Thyroid gland (tissue), 4 donors: Measurements from ENCODE around the gene SLC35B3. TPM values are rescaled to one million over a fixed set of nuclear protein-coding genes. Genes with fewer than 3 reads are reported as not detected.
"Not testable (repeated sequence)": the region's sequence is repeated elsewhere in the genome, so short reads cannot be mapped to it uniquely, and the experiment has no call there.

Experiments
- DNase-seq, 2 donors: peaks; one replicate each; pipeline ENCODE4 v3.0.0-alpha.2; 2019
- H3K27ac ChIP-seq, 3 donors: fragments of 200-600 bp; sonication (generic); 1 replicate in 2 of 3; 2 replicates in 1 of 3; pipeline ENCODE4 v1.5.1; 2016 to 2019; ENCODE audit warnings: mild to moderate bottlenecking in 1 of 3, moderate library complexity in 1 of 3
- H3K27me3 ChIP-seq: fragments of 200-600 bp; sonication (generic); one replicate; pipeline ENCODE4 v1.5.1; 2019
- H3K36me3 ChIP-seq, 2 donors: fragments of 200-600 bp; sonication (generic); one replicate each; pipeline ENCODE4 v1.5.1; 2016 to 2019
- H3K4me1 ChIP-seq, 2 donors: fragments of 200-600 bp; sonication (generic); one replicate each; pipeline ENCODE4 v1.5.1; 2017 to 2019
- H3K4me3 ChIP-seq, 3 donors: fragments of 200-600 bp; sonication (generic); replicated peaks in 1 of 3; 1 replicate in 2 of 3; 2 replicates in 1 of 3; pipeline ENCODE4 v1.5.1; 2016; ENCODE audit warnings: mild to moderate bottlenecking in 1 of 3
- H3K9me3 ChIP-seq: fragments of 200-600 bp; sonication (generic); one replicate; pipeline ENCODE4 v1.5.1; 2017
- CTCF ChIP-seq, 6 experiments: fragments of 200-600 bp in 3 of 6; fragments of 450-650 bp in 3 of 6; sonication (generic) in 3 of 6; IDR thresholded peaks; one replicate each; pipeline ENCODE4 v1.5.1; 2016 to 2019; ENCODE audit warnings: antibody characterized with exemption in 6 of 6, mild to moderate bottlenecking in 2 of 6, inconsistent platforms in 1 of 6, moderate library complexity in 1 of 6
- POLR2A ChIP-seq, 2 donors: fragments of 450-650 bp; IDR thresholded peaks; one replicate each; pipeline ENCODE4 v1.6.1; 2017; ENCODE audit warnings: antibody characterized with exemption in 2 of 2, mild to moderate bottlenecking in 2 of 2, moderate library complexity in 1 of 2
- WGBS, 2 donors: methylation state at CpG; one replicate each; pipeline ENCODE4 v1.1.5; 2017; 5-methylcytosine and 5-hydroxymethylcytosine counted together
- intact Hi-C: fragments of 100-400 bp; cut with DNase I; formaldehyde crosslinking; loops from one replicate; pipeline ENCODE4 v1.15.1; 2023
- total RNA-seq, 4 donors: library from RNA; depleted of rRNA; stranded (reverse); fragments of >200 nt; gene quantifications; one replicate each; pipeline ENCODE4 v1.2.3, GENCODE V29; 2016

Gene SLC35B3
- total RNA-seq, 4 donors from 2014 or later = 25.0 to 34.6 (median 28.4) TPM

- no peaks in the 10 kb centered on the region for H3K27me3 ChIP-seq
- intact Hi-C loops = no loop called here
- H3K27ac ChIP-seq = no peak overlapping the region
- no peak for TF ChIP-seq CTCF (IDR thresholded peaks at IDR 0.05)
- TF ChIP-seq POLR2A (IDR thresholded peaks at IDR 0.05) = no peak
- no peak overlapping the region for H3K4me3 ChIP-seq
- peaks cover 17 to 26% of the 10 kb centered on the region in 2 donors for H3K36me3 ChIP-seq
- DNase-seq = no peak
- H3K4me1 ChIP-seq = no peaks in the 10 kb centered on the region
- WGBS, 2 donors = 91 to 92% methylated on average over 3 of the region's 3 CpGs
- H3K9me3 ChIP-seq = no peaks in the 10 kb centered on the region
Measured at GRCh38 chr6:8420031-8420588, 15.2 kb downstream of the SLC35B3 start.

GRCh38 chr6:8415913-8416312, 19.4 kb downstream of the SLC35B3 start:
- Histone ChIP-seq H3K4me1 (peaks cover under 1 to 2% of the 10 kb centered on the region in 2 donors), H3K4me3 (no peak overlapping the region), H3K27me3 (no peaks in the 10 kb centered on the region), H3K27ac (no peak overlapping the region), H3K9me3 (no peaks in the 10 kb centered on the region), H3K36me3 (peaks cover 29 to 43% of the 10 kb centered on the region in 2 donors)
- TF ChIP-seq POLR2A (IDR thresholded peaks at IDR 0.05) (no peak), CTCF (IDR thresholded peaks at IDR 0.05) (no peak)
- 87 to 93% methylated on average over 2 of the region's 2 CpGs for WGBS, 2 donors
- intact Hi-C loops = no loop called here
- DNase-seq = no peak

- Histone ChIP-seq H3K27me3 (no peaks in the 10 kb centered on the region), H3K27ac (no peak overlapping the region), H3K36me3 (peaks cover 29 to 47% of the 10 kb centered on the region in 2 donors), H3K4me1 (peaks cover 4 to 8% of the 10 kb centered on the region in 2 donors), H3K9me3 (no peaks in the 10 kb centered on the region), H3K4me3 (no peak overlapping the region)
- intact Hi-C loops = no loop called here
- WGBS, 2 donors = 94 to 98% methylated on average over 3 of the region's 3 CpGs
- TF ChIP-seq CTCF (IDR thresholded peaks at IDR 0.05) (no peak), POLR2A (IDR thresholded peaks at IDR 0.05) (no peak)
- no peak for DNase-seq
Measured at GRCh38 chr6:8415280-8415679, 20.1 kb downstream of the SLC35B3 start.

GRCh38 chr6:8414844-8415243, 20.5 kb downstream of the SLC35B3 start:
- intact Hi-C loops = no loop called here
- Histone ChIP-seq H3K27ac (no peak overlapping the region), H3K4me1 (peaks cover 4 to 8% of the 10 kb centered on the region in 2 donors), H3K27me3 (no peaks in the 10 kb centered on the region), H3K4me3 (no peak overlapping the region), H3K36me3 (peaks cover 29 to 45% of the 10 kb centered on the region in 2 donors), H3K9me3 (no peaks in the 10 kb centered on the region)
- TF ChIP-seq CTCF (IDR thresholded peaks at IDR 0.05) (no peak), POLR2A (IDR thresholded peaks at IDR 0.05) (no peak)
- no peak for DNase-seq
- 89 to 92% methylated on average over 3 of the region's 3 CpGs for WGBS, 2 donors

GRCh38 chr6:8405946-8406345, 29.4 kb downstream of the SLC35B3 start:
- H3K27ac ChIP-seq, H3K27me3 ChIP-seq, H3K9me3 ChIP-seq, H3K4me1 ChIP-seq, H3K4me3 ChIP-seq, DNase-seq, H3K36me3 ChIP-seq, intact Hi-C loops: not testable (repeated sequence)
- 86 to 95% methylated on average over 3 to 4 of the region's 4 CpGs for WGBS, 2 donors
